HG03196 (cell line): Measurements from ENCODE around the gene MGAT5.

ENCODE experiments used
- ATAC-seq: cut with Tn5 transposase; IDR thresholded peaks from one replicate; pipeline ENCODE4 v1.9.1; 2021; ENCODE audit not compliant: unreplicated experiment

The MGAT5 gene

DNA sequence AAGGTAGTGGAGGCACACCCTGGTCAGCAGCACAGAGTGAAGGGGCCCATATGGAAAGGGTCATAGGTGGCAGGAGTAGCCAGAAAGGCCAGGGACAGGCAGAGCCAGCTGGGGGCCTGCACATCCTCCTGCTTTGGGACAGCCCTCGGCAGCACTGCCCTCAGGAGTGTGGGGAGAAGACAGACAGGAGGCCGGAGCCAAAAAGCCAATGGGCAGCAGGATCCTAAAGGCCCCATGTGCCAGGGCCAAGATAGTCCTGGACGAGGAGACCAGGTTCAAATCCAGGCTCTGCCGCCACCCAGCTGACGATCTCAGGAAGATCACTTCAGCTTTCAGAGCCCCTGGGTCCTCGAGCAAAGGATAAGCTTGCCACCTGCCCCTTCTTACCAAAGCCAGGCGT lies 244.8 kb downstream of the MGAT5 start:
- no peak for ATAC-seq

DNA sequence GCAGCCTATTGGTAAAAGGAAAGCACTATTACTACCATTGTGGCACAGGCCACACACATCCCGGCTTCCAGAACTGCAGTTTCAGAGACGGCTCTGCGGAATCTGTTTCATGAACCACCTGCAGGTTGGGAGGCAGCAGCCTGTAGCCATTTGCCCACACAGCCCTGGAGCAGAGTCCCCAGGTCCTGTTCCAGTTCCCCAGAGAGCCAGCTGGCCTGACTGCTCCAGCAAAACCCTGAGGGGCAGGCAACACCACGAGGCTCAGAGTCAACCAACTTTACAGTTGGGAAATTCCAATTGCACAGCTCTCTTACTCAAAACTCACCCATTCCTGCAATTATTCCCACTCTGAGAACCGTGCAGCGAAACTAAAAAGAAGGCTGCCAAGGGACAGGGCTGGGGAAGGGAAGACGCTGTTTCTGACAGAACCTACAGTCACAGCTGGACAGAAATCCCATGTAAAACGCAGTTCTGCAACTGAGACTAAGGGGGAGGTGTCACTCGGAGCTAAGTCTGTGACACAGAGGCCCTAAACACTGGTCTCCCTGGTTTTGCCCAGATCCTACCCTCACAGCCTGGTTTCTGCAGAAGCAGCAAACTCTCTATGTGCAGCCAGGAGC lies 245.5 kb downstream of the MGAT5 start:
- ATAC-seq = no peak

DNA sequence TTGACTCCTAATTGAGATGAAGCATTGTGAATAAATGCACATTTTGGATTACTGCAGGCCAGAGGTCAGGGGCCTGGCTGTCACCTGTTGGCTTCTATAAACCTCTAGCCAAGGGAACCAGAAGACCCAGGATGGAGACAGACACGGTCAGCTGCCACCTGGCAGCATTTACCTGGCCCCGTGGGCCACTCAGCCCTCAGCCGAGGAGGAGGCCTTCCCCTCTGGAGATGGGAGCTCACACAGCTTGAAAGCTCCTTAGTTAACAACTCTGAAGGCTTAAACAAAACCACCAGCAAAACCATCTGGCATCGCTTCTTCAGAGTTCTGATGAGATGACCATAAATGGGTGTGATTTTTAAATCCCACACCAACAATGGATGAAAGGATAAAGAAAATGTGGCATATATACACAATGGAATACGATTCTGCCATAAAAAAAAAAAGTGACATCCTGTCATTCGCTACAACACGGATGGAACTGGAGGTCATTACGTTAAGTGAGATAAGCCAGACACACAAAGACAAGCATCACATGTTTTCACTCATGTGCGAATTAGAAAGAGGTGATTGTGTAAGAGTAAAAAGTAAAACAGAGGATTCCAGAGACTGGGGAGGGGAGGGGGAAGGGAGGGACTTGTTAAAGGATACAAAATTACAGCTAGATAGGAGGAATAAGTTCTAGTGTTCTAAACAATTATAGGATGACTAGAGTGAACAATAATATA lies 246.5 kb downstream of the MGAT5 start:
- no peak for ATAC-seq

DNA sequence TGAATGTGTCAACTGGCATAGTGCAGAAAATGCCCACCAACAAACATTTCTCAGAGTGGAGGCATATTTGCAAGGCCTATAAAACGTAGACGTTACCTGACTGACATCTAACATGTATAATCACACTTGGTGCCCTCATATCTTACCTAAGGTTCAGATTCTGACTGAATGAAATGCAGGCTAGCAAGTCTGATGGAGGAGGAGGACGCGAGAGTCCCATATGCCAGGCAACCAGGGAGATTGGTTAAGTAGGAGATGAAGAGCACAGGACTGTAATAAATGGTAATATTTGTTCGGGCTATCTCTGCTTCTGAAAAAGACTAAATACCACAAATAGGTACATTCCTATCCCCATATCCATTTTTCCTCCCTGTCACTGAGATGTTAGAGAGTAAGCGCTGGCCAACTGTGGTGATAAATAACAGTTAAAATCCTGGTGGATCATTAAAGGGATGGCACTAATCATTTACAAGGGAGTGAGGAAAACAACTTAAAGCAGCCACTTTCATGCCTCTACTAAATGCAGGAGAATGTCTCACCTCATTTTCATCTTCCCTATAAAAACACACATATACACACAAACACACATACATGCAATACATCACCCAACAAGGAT lies 247.7 kb downstream of the MGAT5 start:
- ATAC-seq = no peak

DNA sequence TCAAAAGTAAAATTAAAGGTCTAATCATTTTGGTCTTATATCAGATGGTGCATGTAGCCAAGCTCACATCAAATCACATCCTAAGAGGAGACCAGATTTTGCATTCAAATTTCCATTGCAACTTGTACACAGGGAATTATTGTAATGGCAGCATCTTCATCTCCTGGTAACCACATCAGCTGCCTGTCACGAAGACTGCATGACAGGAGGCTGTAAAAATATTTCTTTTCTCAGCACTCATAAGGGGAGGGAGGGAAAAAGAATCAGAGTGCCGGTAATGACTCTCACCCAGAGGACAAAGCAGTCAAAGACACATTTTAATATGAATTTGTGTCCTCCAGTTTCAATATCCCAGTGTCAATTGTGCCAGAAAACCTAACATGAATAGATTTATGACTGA lies 248.2 kb downstream of the MGAT5 start:
- ATAC-seq = no peak
